Rectal smooth muscle tissue (tissue), 1 donor: Measurements from ENCODE around the gene ASAP2.

Experiments
- H3K27ac ChIP-seq: one replicate; pipeline ENCODE4 v1.7.0; 2013; ENCODE audit warnings: low read depth, low read length, inconsistent platforms
- H3K27me3 ChIP-seq: one replicate; pipeline ENCODE4 v1.7.0; 2013; ENCODE audit warnings: low read length; ENCODE audit not compliant: control insufficient read depth, insufficient read depth
- H3K36me3 ChIP-seq: one replicate; pipeline ENCODE4 v1.7.0; 2013; ENCODE audit warnings: low read length; ENCODE audit not compliant: control insufficient read depth, insufficient read depth
- H3K4me1 ChIP-seq: one replicate; pipeline ENCODE4 v1.7.0; 2013; ENCODE audit warnings: low read length; ENCODE audit not compliant: control insufficient read depth, insufficient read depth
- H3K4me3 ChIP-seq: one replicate; pipeline ENCODE4 v1.7.0; 2013; ENCODE audit warnings: low read length
- H3K9ac ChIP-seq: one replicate; pipeline ENCODE4 v1.7.0; 2013; ENCODE audit warnings: low read length

ASAP2 gene

GRCh38 chr2:9282128-9283112, 75.8 kb downstream of the ASAP2 start:
- Histone ChIP-seq H3K9ac (no peak overlapping the region), H3K27me3 (no peaks in the 10 kb centered on the region), H3K27ac (no peak overlapping the region), H3K4me3 (no peak overlapping the region), H3K4me1 (no peaks in the 10 kb centered on the region), H3K36me3 (peaks cover 5% of the 10 kb centered on the region)

DNA sequence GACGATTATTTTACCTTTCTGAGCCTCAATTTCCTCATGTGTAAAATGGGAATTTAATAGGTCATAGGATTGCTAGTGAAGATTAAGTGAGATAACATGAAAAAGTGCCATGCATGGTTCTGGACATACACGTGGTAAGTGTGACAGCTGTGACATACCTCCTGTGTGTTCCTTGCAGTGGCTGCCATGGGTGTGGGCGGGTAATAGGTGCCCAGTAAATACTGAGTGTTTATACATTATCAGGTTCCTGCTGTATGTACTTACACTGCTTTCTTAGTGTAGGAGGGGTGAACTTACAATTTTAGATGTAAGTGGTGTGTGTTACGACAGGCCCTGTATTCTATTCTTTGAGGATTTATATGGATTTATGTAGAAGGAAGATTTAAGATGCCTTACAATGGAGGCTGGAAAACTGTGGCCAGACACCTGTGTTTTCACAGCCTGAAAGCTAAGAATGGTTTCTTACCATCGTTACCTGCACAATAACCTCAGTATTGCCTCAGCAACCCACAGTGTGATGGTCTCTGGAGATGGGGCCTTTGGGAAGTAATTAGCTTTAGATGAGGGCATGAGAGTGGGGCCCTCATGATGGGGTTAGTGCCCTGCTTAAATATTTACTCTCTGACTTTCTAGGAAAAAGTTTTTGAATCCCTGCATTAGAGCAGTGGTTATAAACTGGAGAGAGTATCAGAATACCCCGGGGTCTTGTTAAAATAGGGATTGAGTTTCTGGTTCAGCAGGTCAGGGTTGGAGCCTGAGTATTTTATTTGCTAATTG, 78.1 kb downstream of the ASAP2 start:
- Histone ChIP-seq H3K36me3 (peaks cover 5% of the 10 kb centered on the region), H3K27me3 (no peaks in the 10 kb centered on the region), H3K4me1 (no peaks in the 10 kb centered on the region), H3K27ac (no peak overlapping the region), H3K4me3 (no peak overlapping the region), H3K9ac (no peak overlapping the region)

GRCh38 chr2:9285385-9285920, 78.8 kb downstream of the ASAP2 start:
- Histone ChIP-seq H3K9ac (no peak overlapping the region), H3K4me3 (no peak overlapping the region), H3K27me3 (no peaks in the 10 kb centered on the region), H3K27ac (no peak overlapping the region), H3K36me3 (peaks cover 5% of the 10 kb centered on the region), H3K4me1 (no peaks in the 10 kb centered on the region)

DNA sequence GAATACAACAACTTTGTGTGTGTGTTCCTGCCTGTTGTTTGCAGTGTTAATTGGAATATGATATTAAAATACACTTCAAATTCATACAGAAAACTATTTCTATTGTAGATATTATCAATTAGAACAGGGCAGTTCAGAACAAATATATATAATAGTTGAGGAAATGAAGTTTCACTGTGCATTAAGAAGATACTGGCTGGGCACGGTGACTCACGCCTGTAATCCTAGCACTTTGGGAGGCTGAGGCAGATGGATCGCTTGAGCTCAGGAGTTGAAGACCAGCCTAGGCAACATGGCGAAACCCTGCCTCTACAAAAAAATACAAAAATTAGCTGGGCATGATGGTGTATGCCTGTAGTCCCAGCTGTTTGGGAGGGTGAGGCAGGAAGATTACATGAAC, 79.3 kb downstream of the ASAP2 start:
- H3K27ac ChIP-seq = no peak overlapping the region
- H3K27me3 ChIP-seq = no peaks in the 10 kb centered on the region
- H3K4me3 ChIP-seq = no peak overlapping the region
- H3K4me1 ChIP-seq = no peaks in the 10 kb centered on the region
- peaks cover 5% of the 10 kb centered on the region for H3K36me3 ChIP-seq
- no peak overlapping the region for H3K9ac ChIP-seq

DNA sequence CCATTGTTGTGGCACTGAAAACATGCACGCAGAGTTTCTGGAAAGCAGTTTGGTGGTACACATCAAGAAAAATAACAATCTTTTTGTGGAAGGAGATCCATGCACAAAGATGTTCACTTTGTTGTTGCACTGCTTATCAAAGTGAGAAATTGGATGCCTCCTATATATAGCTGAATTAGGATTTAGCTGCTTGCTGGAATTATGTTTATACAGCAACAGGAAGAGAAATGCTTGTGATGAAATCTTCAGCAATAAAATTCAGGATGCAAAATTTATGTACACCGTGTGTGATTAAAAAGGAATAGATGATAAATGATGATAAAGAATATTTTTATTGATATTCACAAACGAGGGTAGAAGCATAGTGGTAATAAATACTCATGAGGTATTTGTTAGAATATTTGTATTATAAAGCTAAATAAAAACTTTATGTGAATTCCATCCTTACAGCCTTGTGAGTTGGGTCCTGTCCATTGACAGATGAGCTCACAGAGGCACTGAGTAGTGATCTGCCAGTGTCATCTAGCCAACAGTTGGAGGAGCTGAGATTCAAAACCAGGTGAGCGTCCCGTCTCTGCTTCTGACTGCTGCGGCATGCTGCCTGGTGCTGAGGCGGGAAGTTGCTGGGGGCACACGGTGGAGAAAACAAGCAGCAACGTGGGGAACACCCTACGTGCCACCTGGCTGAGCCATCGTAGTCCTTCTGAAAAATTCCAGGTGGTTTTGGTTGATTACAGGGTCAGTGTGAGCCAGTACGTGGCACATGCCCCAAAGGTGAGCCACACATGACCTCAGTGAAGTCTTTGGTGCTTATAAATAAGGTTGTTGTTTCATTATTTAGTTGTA, 80.2 kb downstream of the ASAP2 start:
- no peak overlapping the region for H3K4me3 ChIP-seq
- no peak overlapping the region for H3K27ac ChIP-seq

DNA sequence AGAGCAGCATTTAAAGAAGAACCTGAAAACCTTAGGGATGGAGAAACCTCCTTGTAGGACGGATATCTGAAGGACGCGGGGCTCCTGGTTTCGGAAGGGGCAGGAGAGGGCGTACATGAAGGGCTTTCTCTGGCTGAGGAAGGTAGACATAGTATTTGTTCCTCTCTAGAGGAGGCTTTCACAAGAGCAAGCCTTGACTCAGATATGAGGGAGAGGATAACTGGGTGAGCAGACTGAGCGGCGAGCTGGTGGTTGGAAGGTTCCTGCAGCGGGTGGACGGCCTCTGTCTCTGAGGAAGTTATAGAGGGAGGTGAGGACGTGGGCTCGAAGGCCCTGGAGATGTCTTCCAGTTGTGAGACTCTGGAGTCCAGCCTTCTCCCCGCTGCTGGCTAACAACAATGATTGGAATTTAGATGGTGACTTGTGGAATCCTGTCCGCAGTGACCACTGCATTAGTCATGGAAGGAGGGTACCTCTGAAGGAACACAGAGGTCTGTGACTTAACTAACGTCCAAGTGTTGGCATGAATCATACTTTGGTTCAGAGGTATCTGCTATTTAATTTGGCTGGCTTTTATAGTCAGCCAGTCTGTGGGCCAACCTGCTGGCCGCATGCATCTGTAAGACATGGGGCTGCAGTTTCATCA, 80.9 kb downstream of the ASAP2 start:
- no peak overlapping the region for H3K9ac ChIP-seq
- H3K4me3 ChIP-seq = no peak overlapping the region
- H3K27me3 ChIP-seq = no peaks in the 10 kb centered on the region
- no peaks in the 10 kb centered on the region for H3K36me3 ChIP-seq
- H3K4me1 ChIP-seq = no peaks in the 10 kb centered on the region
- H3K27ac ChIP-seq = no peak overlapping the region

More for the DNA sequence above, 80.2 kb downstream of the ASAP2 start:
- H3K27me3 ChIP-seq = no peaks in the 10 kb centered on the region
- no peaks in the 10 kb centered on the region for H3K4me1 ChIP-seq
- peaks cover 2% of the 10 kb centered on the region for H3K36me3 ChIP-seq
- no peak overlapping the region for H3K9ac ChIP-seq

GRCh38 chr2:9288233-9288632, 81.6 kb downstream of the ASAP2 start:
- H3K36me3 ChIP-seq = no peaks in the 10 kb centered on the region
- H3K9ac ChIP-seq = no peak overlapping the region
- H3K27ac ChIP-seq = no peak overlapping the region
- no peaks in the 10 kb centered on the region for H3K4me1 ChIP-seq
- H3K4me3 ChIP-seq = no peak overlapping the region
- H3K27me3 ChIP-seq = no peaks in the 10 kb centered on the region

DNA sequence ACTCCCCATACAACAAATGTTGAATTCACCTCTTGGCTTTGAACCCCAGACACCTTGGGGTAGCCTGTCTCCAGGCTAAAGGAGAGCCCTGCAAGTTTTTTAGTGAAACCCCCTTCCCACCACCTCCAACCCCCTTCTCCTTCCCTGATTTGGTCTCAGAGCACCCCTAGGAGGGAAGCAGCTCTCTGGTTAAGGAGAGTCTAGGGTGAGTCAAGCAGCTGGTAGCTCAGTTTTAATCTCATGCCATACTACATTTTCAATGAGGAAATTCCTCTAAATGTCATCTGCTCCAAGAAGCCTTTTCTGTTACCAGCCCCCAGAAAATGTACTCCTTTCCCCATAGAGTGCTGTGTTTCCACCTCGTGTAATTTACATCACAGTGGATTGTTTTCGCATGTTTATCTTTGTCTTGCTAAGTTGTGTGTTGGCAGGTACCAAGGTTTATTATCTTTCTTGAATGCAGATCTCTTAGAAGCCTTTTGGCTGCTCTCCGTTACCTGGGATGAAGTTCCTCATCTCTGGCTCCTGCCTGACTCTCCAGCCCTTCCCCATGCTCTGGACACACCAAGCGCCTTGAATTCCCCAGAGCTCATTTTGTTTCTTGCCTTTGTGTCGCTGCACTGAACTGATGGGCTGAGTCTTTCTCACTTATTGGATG, 82.2 kb downstream of the ASAP2 start:
- Histone ChIP-seq H3K27me3 (no peaks in the 10 kb centered on the region), H3K27ac (no peak overlapping the region), H3K4me3 (no peak overlapping the region), H3K36me3 (no peaks in the 10 kb centered on the region), H3K9ac (no peak overlapping the region), H3K4me1 (no peaks in the 10 kb centered on the region)

GRCh38 chr2:9291331-9291730, 84.7 kb downstream of the ASAP2 start:
- Histone ChIP-seq H3K27ac (no peak overlapping the region), H3K4me3 (no peak overlapping the region), H3K27me3 (no peaks in the 10 kb centered on the region), H3K36me3 (no peaks in the 10 kb centered on the region), H3K9ac (no peak overlapping the region), H3K4me1 (peaks cover 3% of the 10 kb centered on the region)

DNA sequence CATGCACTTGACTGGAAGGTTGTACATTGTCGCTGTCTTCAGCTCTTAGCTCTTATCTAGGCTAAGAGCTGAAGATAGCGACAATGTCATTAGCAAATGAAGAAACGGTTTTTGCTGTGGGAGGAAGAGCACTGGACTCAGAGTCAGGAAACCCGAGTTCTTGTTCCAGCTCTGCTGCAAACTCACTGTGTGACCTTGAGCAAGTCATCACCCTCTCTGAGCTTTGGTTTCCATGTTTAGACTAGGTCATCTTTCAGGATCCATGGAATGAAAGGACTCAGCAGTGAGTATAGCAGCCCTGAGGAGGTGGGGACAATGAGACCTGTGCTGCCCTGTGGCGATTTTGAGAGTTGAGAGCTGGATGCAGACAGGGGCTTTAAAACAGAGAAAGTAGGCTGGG, 85.3 kb downstream of the ASAP2 start:
- H3K36me3 ChIP-seq = no peaks in the 10 kb centered on the region

DNA sequence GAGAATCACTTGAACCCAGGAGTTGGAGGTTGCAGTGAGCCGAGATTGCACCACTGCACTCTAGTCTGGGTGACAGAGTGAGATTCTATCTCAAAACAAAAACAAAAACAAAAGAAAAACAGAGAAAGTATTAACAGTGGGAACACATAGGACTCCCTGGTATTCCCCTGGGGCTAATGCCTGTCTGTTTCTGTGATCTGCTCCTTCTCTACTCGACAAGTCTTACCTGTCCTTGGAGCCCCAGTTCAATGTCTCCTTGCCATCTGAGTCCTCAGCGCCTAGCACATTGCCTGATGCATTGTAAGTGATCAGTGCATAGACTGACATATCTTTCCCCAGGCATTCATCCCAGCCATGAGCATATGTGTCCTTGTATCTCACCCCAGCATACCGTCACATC, 85.8 kb downstream of the ASAP2 start:
- H3K36me3 ChIP-seq = no peaks in the 10 kb centered on the region
- no peaks in the 10 kb centered on the region for H3K27me3 ChIP-seq
- H3K9ac ChIP-seq = no peak overlapping the region
- H3K4me1 ChIP-seq = peaks cover 14% of the 10 kb centered on the region
- no peak overlapping the region for H3K27ac ChIP-seq
- H3K4me3 ChIP-seq = no peak overlapping the region

More for the DNA sequence above, 85.3 kb downstream of the ASAP2 start:
- Histone ChIP-seq H3K27me3 (no peaks in the 10 kb centered on the region), H3K27ac (no peak overlapping the region), H3K4me3 (no peak overlapping the region), H3K9ac (no peak overlapping the region), H3K4me1 (peaks cover 9% of the 10 kb centered on the region)
